Neural cell (in vitro differentiated cells): Measurements from ENCODE around the gene TIPRL.

Experiments
- EP300 ChIP-seq: fragments of 450-650 bp; conservative IDR thresholded peaks from 2 replicates; pipeline ENCODE4 v1.6.1; 2014; ENCODE audit warnings: antibody characterized with exemption, mild to moderate bottlenecking, moderate library complexity; ENCODE audit not compliant: poor library complexity, severe bottlenecking
- EZH2 ChIP-seq: fragments of 200-600, 300-800 bp; shearing (Covaris generic), sonication (generic); IDR thresholded peaks from 2 replicates; pipeline ENCODE4 v1.6.1; 2014; ENCODE audit warnings: antibody characterized with exemption, low read length, borderline replicate concordance, mild to moderate bottlenecking; ENCODE audit not compliant: insufficient read depth, poor library complexity, severe bottlenecking
- POLR2AphosphoS5 ChIP-seq: IDR thresholded peaks from 2 replicates; pipeline ENCODE4 v1.6.1; 2012
- SMC3 ChIP-seq: fragments of 450-650 bp; conservative IDR thresholded peaks from 2 replicates; pipeline ENCODE4 v1.6.1; 2014; ENCODE audit warnings: antibody characterized with exemption, mild to moderate bottlenecking, moderate library complexity; ENCODE audit not compliant: poor library complexity
- TAF1 ChIP-seq: IDR thresholded peaks from 2 replicates; pipeline ENCODE4 v1.6.1; 2012; ENCODE audit warnings: low read depth
- TF ChIP-seq, protein P1 (sequence below): IDR thresholded peaks from 2 replicates; pipeline ENCODE4 v1.6.1; 2012; ENCODE audit warnings: borderline replicate concordance
- TF ChIP-seq, protein P2 (sequence below): fragments of 450-650 bp; IDR thresholded peaks from 2 replicates; pipeline ENCODE4 v1.5.1; 2014; ENCODE audit warnings: antibody characterized with exemption, mild to moderate bottlenecking, moderate library complexity; ENCODE audit not compliant: poor library complexity, severe bottlenecking

DNA sequence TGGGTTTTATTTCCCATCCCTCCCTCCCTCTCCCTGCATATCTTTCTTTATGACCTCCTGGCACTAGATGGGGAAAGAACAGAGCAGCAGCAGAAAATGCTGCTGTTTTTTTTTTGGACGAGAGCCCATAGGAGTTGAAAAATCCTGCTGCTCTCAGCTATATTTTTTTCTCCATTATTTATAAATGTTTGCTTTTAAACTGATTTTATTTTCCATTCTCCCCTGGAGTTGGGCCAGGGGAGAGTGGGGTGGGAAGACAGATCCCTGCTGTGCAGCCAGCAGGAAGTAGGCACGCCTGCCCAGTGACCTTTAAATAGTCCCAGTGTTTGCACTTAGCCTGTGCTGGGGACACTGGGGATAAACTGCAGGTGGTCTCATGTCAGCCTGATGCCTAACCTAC lies 64.4 kb downstream of the TIPRL start:
- TF ChIP-seq, protein P1, sequence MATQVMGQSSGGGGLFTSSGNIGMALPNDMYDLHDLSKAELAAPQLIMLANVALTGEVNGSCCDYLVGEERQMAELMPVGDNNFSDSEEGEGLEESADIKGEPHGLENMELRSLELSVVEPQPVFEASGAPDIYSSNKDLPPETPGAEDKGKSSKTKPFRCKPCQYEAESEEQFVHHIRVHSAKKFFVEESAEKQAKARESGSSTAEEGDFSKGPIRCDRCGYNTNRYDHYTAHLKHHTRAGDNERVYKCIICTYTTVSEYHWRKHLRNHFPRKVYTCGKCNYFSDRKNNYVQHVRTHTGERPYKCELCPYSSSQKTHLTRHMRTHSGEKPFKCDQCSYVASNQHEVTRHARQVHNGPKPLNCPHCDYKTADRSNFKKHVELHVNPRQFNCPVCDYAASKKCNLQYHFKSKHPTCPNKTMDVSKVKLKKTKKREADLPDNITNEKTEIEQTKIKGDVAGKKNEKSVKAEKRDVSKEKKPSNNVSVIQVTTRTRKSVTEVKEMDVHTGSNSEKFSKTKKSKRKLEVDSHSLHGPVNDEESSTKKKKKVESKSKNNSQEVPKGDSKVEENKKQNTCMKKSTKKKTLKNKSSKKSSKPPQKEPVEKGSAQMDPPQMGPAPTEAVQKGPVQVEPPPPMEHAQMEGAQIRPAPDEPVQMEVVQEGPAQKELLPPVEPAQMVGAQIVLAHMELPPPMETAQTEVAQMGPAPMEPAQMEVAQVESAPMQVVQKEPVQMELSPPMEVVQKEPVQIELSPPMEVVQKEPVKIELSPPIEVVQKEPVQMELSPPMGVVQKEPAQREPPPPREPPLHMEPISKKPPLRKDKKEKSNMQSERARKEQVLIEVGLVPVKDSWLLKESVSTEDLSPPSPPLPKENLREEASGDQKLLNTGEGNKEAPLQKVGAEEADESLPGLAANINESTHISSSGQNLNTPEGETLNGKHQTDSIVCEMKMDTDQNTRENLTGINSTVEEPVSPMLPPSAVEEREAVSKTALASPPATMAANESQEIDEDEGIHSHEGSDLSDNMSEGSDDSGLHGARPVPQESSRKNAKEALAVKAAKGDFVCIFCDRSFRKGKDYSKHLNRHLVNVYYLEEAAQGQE, result no peak
- TF ChIP-seq SMC3 (no peak), POLR2AphosphoS5 (no peak), EP300 (no peak), EZH2 (no peak), TAF1 (no peak)
- TF ChIP-seq, protein P2, sequence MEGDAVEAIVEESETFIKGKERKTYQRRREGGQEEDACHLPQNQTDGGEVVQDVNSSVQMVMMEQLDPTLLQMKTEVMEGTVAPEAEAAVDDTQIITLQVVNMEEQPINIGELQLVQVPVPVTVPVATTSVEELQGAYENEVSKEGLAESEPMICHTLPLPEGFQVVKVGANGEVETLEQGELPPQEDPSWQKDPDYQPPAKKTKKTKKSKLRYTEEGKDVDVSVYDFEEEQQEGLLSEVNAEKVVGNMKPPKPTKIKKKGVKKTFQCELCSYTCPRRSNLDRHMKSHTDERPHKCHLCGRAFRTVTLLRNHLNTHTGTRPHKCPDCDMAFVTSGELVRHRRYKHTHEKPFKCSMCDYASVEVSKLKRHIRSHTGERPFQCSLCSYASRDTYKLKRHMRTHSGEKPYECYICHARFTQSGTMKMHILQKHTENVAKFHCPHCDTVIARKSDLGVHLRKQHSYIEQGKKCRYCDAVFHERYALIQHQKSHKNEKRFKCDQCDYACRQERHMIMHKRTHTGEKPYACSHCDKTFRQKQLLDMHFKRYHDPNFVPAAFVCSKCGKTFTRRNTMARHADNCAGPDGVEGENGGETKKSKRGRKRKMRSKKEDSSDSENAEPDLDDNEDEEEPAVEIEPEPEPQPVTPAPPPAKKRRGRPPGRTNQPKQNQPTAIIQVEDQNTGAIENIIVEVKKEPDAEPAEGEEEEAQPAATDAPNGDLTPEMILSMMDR, result no peak
